BLaER1 treated with 17β-estradiol and CSF1 and Interleukin-3, amounts not matched to agents 10 nM and 100 nM (cell line): ENCODE results near the gene SEMA4A.
A peak's percentile ranks its signal among the peaks of the same experiment; 100 is the strongest.
"Not testable (repeated sequence)": the region's sequence is repeated elsewhere in the genome, so short reads cannot be mapped to it uniquely, and the experiment has no call there.

Experiments used
- H3K27ac ChIP-seq, 11 experiments: shearing (Covaris generic); formaldehyde crosslinking; 2 replicates each; pipeline ENCODE4 v1.8.1; 2022
- H3K27me3 ChIP-seq, 11 experiments: shearing (Covaris generic); formaldehyde crosslinking; 2 replicates each; pipeline ENCODE4 v1.8.1; 2022
- H3K36me3 ChIP-seq, 11 experiments: shearing (Covaris generic); formaldehyde crosslinking; 2 replicates each; pipeline ENCODE4 v1.8.1; 2022
- H3K4me1 ChIP-seq, 10 experiments: shearing (Covaris generic); formaldehyde crosslinking; 2 replicates each; pipeline ENCODE4 v1.8.1; 2022
- H3K4me2 ChIP-seq, 11 experiments: shearing (Covaris generic); formaldehyde crosslinking; 2 replicates each; pipeline ENCODE4 v1.8.1; 2022
- H3K4me3 ChIP-seq, 10 experiments: shearing (Covaris generic); formaldehyde crosslinking; 2 replicates each; pipeline ENCODE4 v1.8.1; 2022
- H3K9ac ChIP-seq, 11 experiments: shearing (Covaris generic); formaldehyde crosslinking; 2 replicates each; pipeline ENCODE4 v1.8.1; 2022
- H3K9me3 ChIP-seq, 11 experiments: shearing (Covaris generic); formaldehyde crosslinking; replicated peaks in 1 of 11; 2 replicates each; pipeline ENCODE4 v1.8.1; 2022
- H4K20me1 ChIP-seq, 11 experiments: shearing (Covaris generic); formaldehyde crosslinking; 2 replicates each; pipeline ENCODE4 v1.8.1; 2022
- Cebpa-rat ChIP-seq, 11 experiments: shearing (Covaris generic); IDR thresholded peaks; 2 replicates each; pipeline ENCODE4 v1.8.1; 2022

SEMA4A gene

GRCh38 chr1:156214024-156214748 lies 60.8 kb downstream of the SEMA4A start:
- Histone ChIP-seq H4K20me1 (peaks cover 0 to 24% (median 0%) of the 10 kb centered on the region in 11 experiments; a peak in 4 of 22 replicates), H3K27ac (peak overlapping the region; percentile 89 to 96 (median 94); a peak in 21 of 22 replicates), H3K4me1 (peaks cover 19 to 62% (median 41%) of the 10 kb centered on the region in 10 experiments), H3K36me3 (peaks cover 25 to 68% (median 48%) of the 10 kb centered on the region in 11 experiments), H3K9me3 (peaks cover 0 to 4% (median 0%) of the 10 kb centered on the region in 11 experiments; a peak in 3 of 22 replicates), H3K4me3 (peak overlapping the region; percentile 68 to 82 (median 71)), H3K27me3 (no peaks in the 10 kb centered on the region), H3K9ac (peak overlapping the region; percentile 87 to 95 (median 93); a peak in 21 of 22 replicates), H3K4me2 (peak overlapping the region; percentile 84 to 97 (median 93))
- TF ChIP-seq Cebpa-rat (IDR thresholded peaks at IDR 0.05): no peak

DNA sequence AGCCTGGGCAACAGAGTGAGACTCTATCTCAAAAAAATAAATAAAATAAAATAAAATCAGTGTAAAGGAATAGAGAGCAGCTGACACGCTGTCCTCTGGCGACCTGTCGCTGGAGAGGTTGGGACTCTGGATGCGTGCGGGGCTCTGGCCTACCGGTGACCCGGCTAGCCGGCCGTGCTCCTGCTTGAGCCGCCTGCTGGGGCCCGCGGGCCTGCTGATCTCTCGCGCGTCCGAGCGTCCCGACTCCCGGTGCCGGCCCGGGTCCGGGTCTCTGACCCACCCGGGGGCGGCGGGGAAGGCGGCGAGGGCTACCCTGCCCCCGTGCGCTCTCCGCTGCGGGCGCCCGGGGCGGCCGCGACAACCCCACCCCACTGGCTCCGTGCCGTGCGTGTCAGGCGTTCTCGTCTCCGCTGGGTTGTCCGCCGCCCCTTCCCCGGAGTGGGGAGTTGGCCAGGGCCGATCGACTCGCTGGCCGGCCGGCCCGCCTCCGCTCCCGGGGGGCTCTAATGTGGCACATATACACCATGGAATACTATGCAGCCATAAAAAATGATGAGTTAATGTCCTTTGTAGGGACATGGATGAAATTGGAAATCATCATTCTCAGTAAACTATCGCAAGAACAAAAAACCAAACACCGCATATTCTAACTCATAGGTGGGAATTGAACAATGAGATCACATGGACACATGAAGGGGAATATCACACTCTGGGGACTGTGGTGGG lies 63.1 kb downstream of the SEMA4A start:
- Histone ChIP-seq H3K4me1 (peaks cover 19 to 76% (median 49%) of the 10 kb centered on the region in 10 experiments), H4K20me1 (peaks cover 0 to 33% (median 0%) of the 10 kb centered on the region in 11 experiments; a peak in 3 of 22 replicates), H3K4me2 (peak overlapping the region in 4 of 11 experiments; percentile 8 to 55 (median 54); a peak in 7 of 22 replicates), H3K36me3 (peaks cover 16 to 68% (median 41%) of the 10 kb centered on the region in 11 experiments), H3K27ac (peak overlapping the region in 4 of 11 experiments; percentile 15 to 53 (median 34); a peak in 6 of 22 replicates)
- not testable (repeated sequence) for H3K4me3 ChIP-seq, H3K27me3 ChIP-seq, H3K9me3 ChIP-seq, H3K9ac ChIP-seq

DNA sequence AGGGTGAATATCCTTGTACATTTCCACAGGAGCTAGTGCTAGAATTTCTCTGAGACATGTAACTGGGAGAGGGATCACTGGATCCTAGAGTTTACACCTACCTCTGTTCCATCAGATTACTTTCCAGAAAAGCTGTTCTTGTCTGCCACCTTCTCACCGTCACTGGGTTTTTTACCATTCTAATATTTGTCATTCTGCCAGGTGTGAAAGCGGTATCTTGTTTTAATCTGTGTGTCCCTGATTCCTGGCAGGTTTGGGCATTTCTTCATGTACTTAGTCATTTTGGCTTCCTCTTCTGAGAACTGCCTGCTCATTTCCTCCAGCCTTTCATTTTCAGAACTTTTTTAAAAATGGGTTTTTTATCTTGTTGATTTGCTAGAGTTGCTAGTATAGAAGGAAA lies 64.5 kb downstream of the SEMA4A start:
- Histone ChIP-seq H4K20me1 (peaks cover 0 to 39% (median 0%) of the 10 kb centered on the region in 11 experiments; a peak in 3 of 22 replicates), H3K27me3 (no peaks in the 10 kb centered on the region), H3K4me1 (peaks cover 13 to 73% (median 45%) of the 10 kb centered on the region in 10 experiments), H3K9me3 (peaks cover 0 to 4% (median 0%) of the 10 kb centered on the region in 11 experiments; a peak in 3 of 22 replicates), H3K4me2 (peak overlapping the region in 9 of 11 experiments; percentile 33 to 96 (median 80); a peak in 17 of 22 replicates), H3K9ac (peak overlapping the region; percentile 1 to 70 (median 61); a peak in 15 of 22 replicates), H3K36me3 (peaks cover 27 to 75% (median 47%) of the 10 kb centered on the region in 11 experiments), H3K4me3 (peak overlapping the region in 5 of 10 experiments; percentile 4 to 39 (median 27); a peak in 4 of 20 replicates), H3K27ac (peak overlapping the region in 10 of 11 experiments; percentile 12 to 83 (median 64); a peak in 20 of 22 replicates)
- no peak for TF ChIP-seq Cebpa-rat (IDR thresholded peaks at IDR 0.05)

- Histone ChIP-seq H3K36me3 (peaks cover 42 to 79% (median 57%) of the 10 kb centered on the region in 11 experiments), H3K4me2 (peak overlapping the region in 2 of 11 experiments; percentile 89 to 96; a peak in 2 of 22 replicates), H3K9ac (no peak overlapping the region), H3K27ac (0 out of 22 replicates have a peak overlapping the region, but pooled peaks of 2 of the 11 experiments have one; percentile 83), H3K9me3 (peaks cover 0 to 4% (median 0%) of the 10 kb centered on the region in 11 experiments; a peak in 3 of 22 replicates), H3K4me1 (peaks cover 0 to 60% (median 37%) of the 10 kb centered on the region in 10 experiments; a peak in 17 of 20 replicates), H3K4me3 (no peak overlapping the region), H3K27me3 (no peaks in the 10 kb centered on the region), H4K20me1 (peaks cover 0 to 39% (median 0%) of the 10 kb centered on the region in 11 experiments; a peak in 4 of 22 replicates)
- TF ChIP-seq Cebpa-rat (IDR thresholded peaks at IDR 0.05): no peak
These were observed 66.8 kb downstream of the SEMA4A start for GRCh38 chr1:156220226-156220625.

DNA sequence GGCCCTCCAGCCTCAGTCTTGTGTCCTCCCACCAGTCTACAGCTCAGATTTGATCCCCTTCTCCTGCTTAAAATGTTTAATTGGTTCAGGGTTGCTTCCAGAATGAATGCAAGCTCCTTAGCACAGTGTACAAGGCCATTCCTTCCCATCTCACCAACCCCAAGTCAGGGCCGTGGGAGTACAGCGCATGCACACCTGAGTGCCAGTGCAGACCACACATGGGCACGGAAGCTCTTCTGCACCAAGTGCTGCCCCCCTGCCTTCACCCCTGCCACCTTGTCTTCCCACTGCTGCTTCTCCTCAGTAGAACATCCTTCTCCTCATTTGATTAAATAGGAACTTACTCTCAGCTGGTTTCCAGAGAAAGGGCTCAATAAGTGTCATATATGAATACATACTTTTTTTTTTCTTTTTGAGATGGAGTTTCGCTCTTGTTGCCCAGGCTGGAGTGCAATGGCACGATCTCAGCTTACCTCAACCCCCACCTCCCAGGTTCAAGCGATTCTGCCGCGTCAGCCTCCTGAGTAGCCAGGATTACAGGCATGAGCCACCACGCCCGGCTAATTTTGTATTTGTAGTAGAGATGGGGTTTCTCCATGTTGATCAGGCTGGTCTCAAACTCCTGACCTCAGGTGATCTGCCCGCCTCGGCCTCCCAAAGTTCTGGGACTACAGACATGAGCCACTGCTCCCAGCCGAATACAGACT lies 68.8 kb downstream of the SEMA4A start:
- Histone ChIP-seq H3K27me3 (no peaks in the 10 kb centered on the region), H3K4me2 (no peak overlapping the region), H3K9me3 (no peaks in the 10 kb centered on the region), H3K4me3 (no peak overlapping the region), H3K36me3 (peaks cover 49 to 81% (median 60%) of the 10 kb centered on the region in 11 experiments), H4K20me1 (peaks cover 0 to 37% (median 0%) of the 10 kb centered on the region in 11 experiments; a peak in 5 of 22 replicates), H3K27ac (0 out of 22 replicates have a peak overlapping the region, but pooled peaks of 1 of the 11 experiments have one; percentile 9), H3K4me1 (peaks cover 15 to 58% (median 36%) of the 10 kb centered on the region in 10 experiments), H3K9ac (peak overlapping the region in 2 of 11 experiments; percentile 13 to 29; a peak in 2 of 22 replicates)
- TF ChIP-seq Cebpa-rat (IDR thresholded peaks at IDR 0.05): no peak

GRCh38 chr1:156225677-156226014 lies 72.3 kb downstream of the SEMA4A start:
- peak overlapping the region in 9 of 11 experiments; percentile 16 to 63 (median 38); a peak in 16 of 22 replicates for H3K4me2 ChIP-seq
- no peak overlapping the region for H3K4me3 ChIP-seq
- peak overlapping the region in 8 of 11 experiments; percentile 26 to 58 (median 38); a peak in 9 of 22 replicates for H3K27ac ChIP-seq
- no peaks in the 10 kb centered on the region for H3K9me3 ChIP-seq
- peaks cover 0 to 29% (median 0%) of the 10 kb centered on the region in 11 experiments; a peak in 4 of 22 replicates for H4K20me1 ChIP-seq
- H3K4me1 ChIP-seq: peaks cover 14 to 38% (median 17%) of the 10 kb centered on the region in 10 experiments
- no peak for TF ChIP-seq Cebpa-rat (IDR thresholded peaks at IDR 0.05)
- peak overlapping the region in 8 of 11 experiments; percentile 23 to 61 (median 48); a peak in 13 of 22 replicates for H3K9ac ChIP-seq
- peaks cover 55 to 92% (median 78%) of the 10 kb centered on the region in 11 experiments for H3K36me3 ChIP-seq
- no peaks in the 10 kb centered on the region for H3K27me3 ChIP-seq

- Histone ChIP-seq H3K36me3 (peaks cover 51 to 90% (median 73%) of the 10 kb centered on the region in 11 experiments), H3K9me3 (no peaks in the 10 kb centered on the region), H3K27me3 (no peaks in the 10 kb centered on the region), H3K4me1 (peaks cover 14 to 38% (median 17%) of the 10 kb centered on the region in 10 experiments), H3K4me3 (no peak overlapping the region), H3K9ac (peak overlapping the region in 9 of 11 experiments; percentile 22 to 61 (median 45); a peak in 15 of 22 replicates), H3K4me2 (peak overlapping the region in 9 of 11 experiments; percentile 16 to 63 (median 38); a peak in 17 of 22 replicates), H3K27ac (peak overlapping the region in 9 of 11 experiments; percentile 4 to 58 (median 36); a peak in 9 of 22 replicates), H4K20me1 (peaks cover 0 to 26% (median 0%) of the 10 kb centered on the region in 11 experiments; a peak in 4 of 22 replicates)
- TF ChIP-seq Cebpa-rat (IDR thresholded peaks at IDR 0.05): no peak
These were observed 72.7 kb downstream of the SEMA4A start for GRCh38 chr1:156226116-156226538.
